PC-3 (cell line): ENCODE measurements around the gene EHMT1. TPM values are rescaled to one million over a fixed set of nuclear protein-coding genes. Genes with fewer than 3 reads are reported as not detected.

Experiments used
- ATAC-seq: fragments of 200-7000 bp; cut with Tn5 transposase; 2 replicates; pipeline ENCODE4 v1.9.1; 2020; ENCODE audit warnings: mild to moderate bottlenecking, moderate library complexity
- BruUV-seq: library from RNA; stranded (reverse); fragments of 400-500 nt; replicated peaks from 2 replicates; lab custom pipeline; 2021; lab: Mats Ljungman, UMichigan
- CTCF ChIA-PET: fragments of 300-600 bp; sonication (Branson Sonifier 250); formaldehyde crosslinking; loops from one replicate; lab custom pipeline; 2022; ENCODE audit warnings: antibody characterized with exemption; lab: Charles Lee
- POLR2A ChIA-PET: fragments of 300-600 bp; sonication (Branson Sonifier 250); formaldehyde crosslinking; loops from one replicate; lab custom pipeline; 2022; ENCODE audit warnings: antibody characterized with exemption; ENCODE audit not compliant: unreplicated experiment; lab: Charles Lee
- DNase-seq: peaks from one replicate; pipeline ENCODE4 v3.0.0-alpha.2; 2015
- H2AFZ ChIP-seq: fragments of 300-600 bp; sonication (generic); 2 replicates; pipeline ENCODE4 v1.6.0; 2016; ENCODE audit warnings: antibody characterized with exemption, low read length
- H3F3A ChIP-seq: fragments of 300-600 bp; sonication (generic); one replicate; pipeline ENCODE4 v1.6.0; 2017; ENCODE audit warnings: antibody characterized with exemption, low read length, control low read depth, mild to moderate bottlenecking; ENCODE audit not compliant: unreplicated experiment
- H3K27ac ChIP-seq: fragments of 300-600 bp; sonication (generic); 2 replicates; pipeline ENCODE4 v1.5.1; 2016; ENCODE audit warnings: mild to moderate bottlenecking, low read length
- H3K27me3 ChIP-seq: fragments of 300-600 bp; sonication (generic); 2 replicates; pipeline ENCODE4 v1.6.1; 2016; ENCODE audit warnings: low read length, mixed read lengths
- H3K36me3 ChIP-seq: fragments of 300-600 bp; sonication (generic); 2 replicates; pipeline ENCODE4 v1.6.1; 2016; ENCODE audit warnings: low read depth, mixed run types, low read length, mixed read lengths
- H3K4me1 ChIP-seq: fragments of 300-600 bp; sonication (generic); 2 replicates; pipeline ENCODE4 v1.5.1; 2016; ENCODE audit warnings: low read length; ENCODE audit not compliant: insufficient read depth
- H3K4me2 ChIP-seq: fragments of 300-600 bp; sonication (generic); 2 replicates; pipeline ENCODE4 v1.6.0; 2016; ENCODE audit warnings: low read length
- H3K4me3 ChIP-seq: fragments of 300-600 bp; sonication (generic); 2 replicates; pipeline ENCODE4 v1.5.1; 2016; ENCODE audit warnings: mild to moderate bottlenecking, low read length, mixed read lengths
- H3K79me2 ChIP-seq: fragments of 300-600 bp; sonication (generic); 2 replicates; pipeline ENCODE4 v1.6.1; 2017; ENCODE audit warnings: low read length, mixed read lengths
- H3K9ac ChIP-seq: fragments of 300-600 bp; sonication (generic); 2 replicates; pipeline ENCODE4 v1.6.0; 2016; ENCODE audit warnings: mild to moderate bottlenecking, low read length
- H3K9me2 ChIP-seq: fragments of 300-600 bp; sonication (generic); replicated peaks from 2 replicates; pipeline ENCODE4 v1.6.1; 2016; ENCODE audit warnings: mixed run types, low read length, mixed read lengths
- H3K9me3 ChIP-seq: fragments of 300-600 bp; sonication (generic); 2 replicates; pipeline ENCODE4 v1.6.1; 2016; ENCODE audit warnings: low read length, mixed read lengths
- H4K20me1 ChIP-seq: fragments of 300-600 bp; sonication (generic); 2 replicates; pipeline ENCODE4 v1.6.1; 2016; ENCODE audit warnings: low read length, mixed read lengths
- EZH2 ChIP-seq: fragments of 300-600 bp; sonication (generic); IDR thresholded peaks from one replicate; pipeline ENCODE4 v1.6.1; 2017; ENCODE audit warnings: antibody characterized with exemption, mild to moderate bottlenecking, low read length; ENCODE audit not compliant: unreplicated experiment
- EZH2phosphoT487 ChIP-seq: fragments of 300-600 bp; sonication (generic); IDR thresholded peaks from 2 replicates; pipeline ENCODE4 v1.6.1; 2018; ENCODE audit warnings: mild to moderate bottlenecking, antibody characterized with exemption, low read length, borderline replicate concordance
- intact Hi-C: fragments of 100-400 bp; cut with micrococcal nuclease; formaldehyde crosslinking; loops from 2 replicates; pipeline ENCODE4 v1.9.0; 2023
- total RNA-seq: library from RNA; depleted of rRNA; stranded (reverse); fragments of >200 nt; gene quantifications from 2 replicates; pipeline ENCODE4 v1.2.3, GENCODE V29; 2014
- TF ChIP-seq, protein P1 (sequence below): fragments of 300-600 bp; sonication (generic); conservative IDR thresholded peaks from 2 replicates; pipeline ENCODE4 v1.5.1; 2017; ENCODE audit warnings: antibody characterized with exemption, low read depth, mild to moderate bottlenecking, low read length

Gene EHMT1
- total RNA-seq, 1 experiment from 2014 or later = 42.8 TPM

- ChIA-PET POLR2A (no interaction called here), CTCF (no interaction called here)
- Histone ChIP-seq H2AFZ (no peak overlapping the region), H3K27ac (no peak overlapping the region), H3K27me3 (no peaks in the 10 kb centered on the region), H3K79me2 (peaks cover 17% of the 10 kb centered on the region), H3K36me3 (peaks cover 10% of the 10 kb centered on the region), H3K9me2 (no peaks in the 10 kb centered on the region), H3K4me1 (no peaks in the 10 kb centered on the region), H4K20me1 (no peaks in the 10 kb centered on the region), H3K9ac (no peak overlapping the region), H3F3A (no peaks in the 10 kb centered on the region), H3K4me2 (no peak overlapping the region), H3K9me3 (no peaks in the 10 kb centered on the region), H3K4me3 (no peak overlapping the region)
- intact Hi-C loops = no loop called here
- TF ChIP-seq EZH2phosphoT487 = no peak
- TF ChIP-seq, protein P1, sequence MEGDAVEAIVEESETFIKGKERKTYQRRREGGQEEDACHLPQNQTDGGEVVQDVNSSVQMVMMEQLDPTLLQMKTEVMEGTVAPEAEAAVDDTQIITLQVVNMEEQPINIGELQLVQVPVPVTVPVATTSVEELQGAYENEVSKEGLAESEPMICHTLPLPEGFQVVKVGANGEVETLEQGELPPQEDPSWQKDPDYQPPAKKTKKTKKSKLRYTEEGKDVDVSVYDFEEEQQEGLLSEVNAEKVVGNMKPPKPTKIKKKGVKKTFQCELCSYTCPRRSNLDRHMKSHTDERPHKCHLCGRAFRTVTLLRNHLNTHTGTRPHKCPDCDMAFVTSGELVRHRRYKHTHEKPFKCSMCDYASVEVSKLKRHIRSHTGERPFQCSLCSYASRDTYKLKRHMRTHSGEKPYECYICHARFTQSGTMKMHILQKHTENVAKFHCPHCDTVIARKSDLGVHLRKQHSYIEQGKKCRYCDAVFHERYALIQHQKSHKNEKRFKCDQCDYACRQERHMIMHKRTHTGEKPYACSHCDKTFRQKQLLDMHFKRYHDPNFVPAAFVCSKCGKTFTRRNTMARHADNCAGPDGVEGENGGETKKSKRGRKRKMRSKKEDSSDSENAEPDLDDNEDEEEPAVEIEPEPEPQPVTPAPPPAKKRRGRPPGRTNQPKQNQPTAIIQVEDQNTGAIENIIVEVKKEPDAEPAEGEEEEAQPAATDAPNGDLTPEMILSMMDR = no peak
- TF ChIP-seq EZH2 = no peak
- no TSS peak for BruUV-seq
- DNase-seq (no peak), ATAC-seq (no peak)
These were observed 98.0 kb downstream of the EHMT1 start for GRCh38 chr9:137716694-137717287.

- Histone ChIP-seq H3K9ac (no peak overlapping the region), H2AFZ (no peak overlapping the region), H3K4me2 (no peak overlapping the region), H4K20me1 (no peaks in the 10 kb centered on the region), H3K27me3 (no peaks in the 10 kb centered on the region), H3K4me1 (no peaks in the 10 kb centered on the region), H3K9me3 (no peaks in the 10 kb centered on the region), H3K36me3 (peaks cover 10% of the 10 kb centered on the region), H3K79me2 (peaks cover 27% of the 10 kb centered on the region), H3K9me2 (no peaks in the 10 kb centered on the region), H3F3A (no peaks in the 10 kb centered on the region), H3K4me3 (no peak overlapping the region), H3K27ac (no peak overlapping the region)
- no TSS peak for BruUV-seq
- DNase-seq (no peak), ATAC-seq (no peak)
- POLR2A ChIA-PET = no interaction called here
- TF ChIP-seq, protein P1 = no peak
- TF ChIP-seq EZH2phosphoT487 = no peak
- no peak for TF ChIP-seq EZH2
- intact Hi-C loops = no loop called here
- CTCF ChIA-PET = no interaction called here
These were observed 99.0 kb downstream of the EHMT1 start for GRCh38 chr9:137717776-137718327.

GRCh38 chr9:137719194-137719593 lies 100.4 kb downstream of the EHMT1 start:
- ATAC-seq (no peak), DNase-seq (no peak)
- Histone ChIP-seq H3K27ac (no peak overlapping the region), H3K27me3 (no peaks in the 10 kb centered on the region), H3K36me3 (peaks cover 6% of the 10 kb centered on the region), H3K4me2 (no peak overlapping the region), H2AFZ (no peak overlapping the region), H4K20me1 (no peaks in the 10 kb centered on the region), H3K4me3 (no peak overlapping the region), H3K79me2 (peaks cover 31% of the 10 kb centered on the region), H3K9me2 (no peaks in the 10 kb centered on the region), H3F3A (no peaks in the 10 kb centered on the region), H3K9ac (no peak overlapping the region), H3K4me1 (no peaks in the 10 kb centered on the region), H3K9me3 (no peaks in the 10 kb centered on the region)
- intact Hi-C loops = no loop called here
- ChIA-PET POLR2A (interaction anchor here (0.6 kb wide), 1 partner anchor 12 kb away, joined by 5 read pairs; no protein-coding TSS in a partner anchor), CTCF (no interaction called here)
- TF ChIP-seq EZH2phosphoT487 (no peak), EZH2 (no peak)
- TF ChIP-seq, protein P1 = no peak
- no TSS peak for BruUV-seq
